Activated CD4-positive, alpha-beta T cell treated with anti-CD3 and anti-CD28 coated beads for 36 hours (primary cell): ENCODE measurements around the gene ADAMTS13. TPM values are rescaled to one million over a fixed set of nuclear protein-coding genes. Genes with fewer than 3 reads are reported as not detected.
"Not testable (repeated sequence)": the region's sequence is repeated elsewhere in the genome, so short reads cannot be mapped to it uniquely, and the experiment has no call there.

Experiments
- ATAC-seq: fragments of 200-7000 bp; cut with Tn5 transposase; one replicate; pipeline ENCODE4 v1.10.0; 2021; ENCODE audit warnings: mild to moderate bottlenecking, moderate library complexity
- CTCF ChIA-PET: fragments of 350-600 bp; sonication (Branson Sonifier 250); formaldehyde crosslinking; loops from one replicate; lab custom pipeline; 2021; ENCODE audit warnings: antibody characterized with exemption; lab: Charles Lee
- POLR2A ChIA-PET: fragments of 350-600 bp; sonication (Branson Sonifier 250); formaldehyde crosslinking; loops from one replicate; lab custom pipeline; 2021; ENCODE audit warnings: antibody characterized with exemption, inconsistent platforms; lab: Charles Lee
- DNase-seq: peaks from one replicate; pipeline ENCODE4 v3.0.0-alpha.2; 2020
- H3K27ac Mint-ChIP-seq: one replicate; pipeline ENCODE4 v1.8.0; 2021; ENCODE audit warnings: mixed read lengths
- H3K27me3 Mint-ChIP-seq: one replicate; pipeline ENCODE4 v1.8.0; 2021; ENCODE audit warnings: mixed read lengths
- H3K36me3 Mint-ChIP-seq: one replicate; pipeline ENCODE4 v1.8.0; 2021; ENCODE audit warnings: low read depth, mixed read lengths
- H3K4me1 Mint-ChIP-seq: one replicate; pipeline ENCODE4 v1.8.0; 2021; ENCODE audit warnings: mixed read lengths
- H3K4me3 Mint-ChIP-seq: one replicate; pipeline ENCODE4 v1.8.0; 2021; ENCODE audit warnings: mild to moderate bottlenecking, moderate library complexity, mixed read lengths
- H3K9me3 Mint-ChIP-seq: one replicate; pipeline ENCODE4 v1.8.0; 2021; ENCODE audit warnings: low read depth, mixed read lengths
- intact Hi-C, 2 experiments: fragments of 100-400 bp; cut with DNase I in 1 of 2; cut with micrococcal nuclease in 1 of 2; formaldehyde crosslinking; loops; one replicate each; pipeline versions ENCODE4 v1.14.2 to v1.15.1; 2022 to 2024; cut with DNase I, micrococcal nuclease
- total RNA-seq, 2 experiments: library from RNA; stranded (reverse); gene quantifications; one replicate each; pipeline ENCODE4 v1.2.3, GENCODE V29; 2021

The ADAMTS13 gene
- total RNA-seq, result 1 to 10 TPM; 1.7 to 2.5 TPM

- ATAC-seq (peak; percentile 57), DNase-seq (peak; percentile 79)
- Mint-ChIP-seq H3K9me3 (no peaks in the 10 kb centered on the region), H3K36me3 (peaks cover 4% of the 10 kb centered on the region), H3K4me3 (no peak within 1 kb of the TSS), H3K4me1 (peaks cover 26% of the 10 kb centered on the region), H3K27ac (peak within 1 kb of the TSS; percentile 55), H3K27me3 (peaks cover 14% of the 10 kb centered on the region)
- POLR2A ChIA-PET, result no interaction called here
- CTCF ChIA-PET, result interaction anchor here (0.5 to 1.3 kb wide), 2 partner anchors 8 to 67 kb away, joined by 3 read pairs; no protein-coding TSS in a partner anchor
- intact Hi-C loops, result no loop called here
Observed at GRCh38 chr9:133421615-133422542, at the start of gene ADAMTS13. TSS of gene ADAMTS13 (plus strand) at chr9:133422367. CDS start at chr9:133422444, 77 bp downstream.

- ChIA-PET POLR2A (interaction anchor here (0.6 to 9.9 kb wide), 4 partner anchors 12 to 1016 kb away, joined by 3 to 287 read pairs (median 6); partner anchors contain the start of genes GTF3C5, MED22, RPL7A and SURF1), CTCF (interaction anchor here (0.6 to 6.2 kb wide), 11 partner anchors 9 to 1051 kb away, joined by 3 to 44 read pairs (median 4); partner anchors contain the start of genes DDX31, REXO4, SURF1 and SURF2)
- H3K27me3 Mint-ChIP-seq, result no peaks in the 10 kb centered on the region
- peaks cover 48% of the 10 kb centered on the region for H3K4me1 Mint-ChIP-seq
- DNase-seq, result peak; percentile 54
- H3K9me3 Mint-ChIP-seq, result no peaks in the 10 kb centered on the region
- peak; percentile 24 for ATAC-seq
- H3K27ac Mint-ChIP-seq, result peak overlapping the region; percentile 99
- H3K4me3 Mint-ChIP-seq, result peak overlapping the region; percentile 100
- peaks cover 49% of the 10 kb centered on the region for H3K36me3 Mint-ChIP-seq
- intact Hi-C loops, result loop anchor here (5.0 to 10.0 kb wide), 5 partner anchors 232 to 1020 kb away; partner anchors contain the start of genes AK8 (in 1 of the 2), SETX (in 1 of the 2), SPACA9 (in 1 of the 2) and VAV2 (in 1 of the 2)
Observed at GRCh38 chr9:133374612-133375115, 47.5 kb upstream of the ADAMTS13 start.

- ATAC-seq (no peak), DNase-seq (peak; percentile 51)
- peak overlapping the region; percentile 99 for H3K27ac Mint-ChIP-seq
- ChIA-PET POLR2A (interaction anchor here (1.1 to 9.9 kb wide), 3 partner anchors 13 to 345 kb away, joined by 3 to 287 read pairs (median 8); partner anchors contain the start of genes GTF3C5, MED22, RPL7A and SURF1), CTCF (interaction anchor here (0.6 to 6.2 kb wide), 11 partner anchors 9 to 1052 kb away, joined by 3 to 44 read pairs (median 4); partner anchors contain the start of genes DDX31, REXO4, SURF1 and SURF2)
- intact Hi-C loops, result loop anchor here in 1 of 2 experiments (10.0 kb wide), 3 partner anchors 500 to 1020 kb away; partner anchors contain the start of genes AK8, SETX, SPACA9 and VAV2
- H3K36me3 Mint-ChIP-seq, result peaks cover 43% of the 10 kb centered on the region
- no peaks in the 10 kb centered on the region for H3K27me3 Mint-ChIP-seq
- peaks cover 42% of the 10 kb centered on the region for H3K4me1 Mint-ChIP-seq
- H3K4me3 Mint-ChIP-seq, result peak overlapping the region; percentile 100
- H3K9me3 Mint-ChIP-seq, result no peaks in the 10 kb centered on the region
Observed at GRCh38 chr9:133375116-133375723, 46.9 kb upstream of the ADAMTS13 start.

- no peaks in the 10 kb centered on the region for H3K9me3 Mint-ChIP-seq
- ATAC-seq, result peak; percentile 70
Observed at GRCh38 chr9:133375724-133376654, 46.2 kb upstream of the ADAMTS13 start, which contains the start of the genes STKLD1 and SURF4. TSS of gene STKLD1 (plus strand) at chr9:133376366. CDS start at chr9:133376474, 108 bp downstream. TSS of gene SURF4 (minus strand) at chr9:133376060. CDS start at chr9:133375969, 91 bp downstream.

GRCh38 chr9:133377280-133377679, 44.9 kb upstream of the ADAMTS13 start:
- H3K9me3 Mint-ChIP-seq, ATAC-seq, H3K27ac Mint-ChIP-seq, DNase-seq, H3K27me3 Mint-ChIP-seq: not testable (repeated sequence)
- intact Hi-C loops, result loop anchor here in 1 of 2 experiments (2.0 to 10.0 kb wide), 5 partner anchors 354 to 1022 kb away; partner anchors contain the start of genes AK8, BRD3, SETX and SPACA9
- ChIA-PET POLR2A (interaction anchor here (0.7 to 1.4 kb wide), 4 partner anchors 30 to 896 kb away, joined by 3 read pairs; partner anchors contain the start of gene MED22), CTCF (interaction anchor here (0.6 to 2.3 kb wide), 7 partner anchors 9 to 759 kb away, joined by 3 to 10 read pairs (median 4); partner anchors contain the start of genes SLC2A6 and WDR5)
- Mint-ChIP-seq H3K36me3 (peaks cover 24% of the 10 kb centered on the region), H3K4me3 (peak overlapping the region; percentile 30), H3K4me1 (peaks cover 22% of the 10 kb centered on the region)

More at GRCh38 chr9:133375724-133376654, 46.2 kb upstream of the ADAMTS13 start, which contains the start of the genes STKLD1 and SURF4:
- intact Hi-C loops, result loop anchor here (1.0 to 10.0 kb wide), 16 partner anchors 20 to 1021 kb away; partner anchors contain the start of genes REXO4 (in 2 of the 2), AK8 (in 1 of the 2), BRD3 (in 1 of the 2) and BRD3OS (in 1 of the 2)
- Mint-ChIP-seq H3K4me3 (peak within 1 kb of the TSS; percentile 100), H3K36me3 (peaks cover 36% of the 10 kb centered on the region), H3K27ac (peak within 1 kb of the TSS; percentile 99), H3K4me1 (peaks cover 35% of the 10 kb centered on the region), H3K27me3 (no peaks in the 10 kb centered on the region)
- ChIA-PET CTCF (interaction anchor here (1.1 to 2.3 kb wide), 5 partner anchors 27 to 46 kb away, joined by 4 to 10 read pairs (median 5); partner anchors contain the start of gene REXO4), POLR2A (interaction anchor here (0.8 to 9.9 kb wide), 3 partner anchors 24 to 39 kb away, joined by 3 to 287 read pairs (median 3); partner anchors contain the start of genes MED22, RPL7A, SURF1 and SURF2)
- peak; percentile 97 for DNase-seq

DNA sequence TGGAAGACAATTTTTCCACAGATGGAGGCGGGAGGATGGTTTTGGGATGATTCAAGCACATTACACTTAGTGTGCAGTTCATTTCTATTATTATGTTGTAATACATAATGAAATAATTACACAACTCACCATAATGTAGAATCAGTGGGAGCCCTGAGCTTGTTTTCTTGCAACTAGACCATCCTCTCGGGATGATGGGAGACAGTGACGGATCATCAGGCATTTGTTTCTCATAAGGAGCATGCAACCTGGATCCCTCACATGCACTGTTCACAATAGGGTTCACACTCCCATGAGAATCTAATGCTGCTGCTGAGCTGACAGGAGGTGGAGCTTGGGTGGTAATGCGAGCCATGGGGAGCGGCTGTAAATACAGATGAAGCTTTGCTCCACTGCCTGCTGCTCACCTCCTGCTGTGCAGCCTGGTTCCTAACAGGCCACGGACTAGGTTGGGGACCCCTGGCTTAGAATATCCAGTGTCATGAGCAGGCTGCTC, 44.4 kb upstream of the ADAMTS13 start:
- H3K4me3 Mint-ChIP-seq, result no peak overlapping the region
- no peak for ATAC-seq
- no peak overlapping the region for H3K27ac Mint-ChIP-seq
- CTCF ChIA-PET, result interaction anchor here (0.6 to 2.3 kb wide), 6 partner anchors 9 to 101 kb away, joined by 3 to 10 read pairs (median 5); partner anchors contain the start of gene SLC2A6
- no peaks in the 10 kb centered on the region for H3K27me3 Mint-ChIP-seq
- intact Hi-C loops, result loop anchor here in 1 of 2 experiments (2.0 to 10.0 kb wide), 5 partner anchors 355 to 1023 kb away; partner anchors contain the start of genes AK8, BRD3, SETX and SPACA9
- H3K36me3 Mint-ChIP-seq, result peaks cover 19% of the 10 kb centered on the region
- H3K9me3 Mint-ChIP-seq, result no peaks in the 10 kb centered on the region
- H3K4me1 Mint-ChIP-seq, result peaks cover 17% of the 10 kb centered on the region
- POLR2A ChIA-PET, result no interaction called here
- no peak for DNase-seq

GRCh38 chr9:133378408-133378962, 43.7 kb upstream of the ADAMTS13 start:
- intact Hi-C loops, result loop anchor here in 1 of 2 experiments (10.0 kb wide), 3 partner anchors 504 to 1024 kb away; partner anchors contain the start of genes AK8, SETX, SPACA9 and VAV2
- POLR2A ChIA-PET, result no interaction called here

GRCh38 chr9:133379153-133380086, 42.7 kb upstream of the ADAMTS13 start:
- ATAC-seq, result no peak
- Mint-ChIP-seq H3K27me3 (no peaks in the 10 kb centered on the region), H3K27ac (no peak overlapping the region), H3K4me3 (no peak overlapping the region), H3K36me3 (peaks cover 7% of the 10 kb centered on the region), H3K4me1 (peaks cover 5% of the 10 kb centered on the region), H3K9me3 (no peaks in the 10 kb centered on the region)
- intact Hi-C loops, result loop anchor here in 1 of 2 experiments (10.0 kb wide), 3 partner anchors 505 to 1025 kb away; partner anchors contain the start of genes AK8, SETX, SPACA9 and VAV2
- DNase-seq, result no peak
- ChIA-PET CTCF (interaction anchor here (0.6 kb wide), 1 partner anchor 110 kb away, joined by 4 read pairs; no protein-coding TSS in a partner anchor), POLR2A (no interaction called here)

More at GRCh38 chr9:133378408-133378962, 43.7 kb upstream of the ADAMTS13 start:
- H3K27ac Mint-ChIP-seq, result no peak overlapping the region
- peaks cover 10% of the 10 kb centered on the region for H3K4me1 Mint-ChIP-seq
- H3K9me3 Mint-ChIP-seq, result no peaks in the 10 kb centered on the region
- no peak overlapping the region for H3K4me3 Mint-ChIP-seq
- CTCF ChIA-PET, result interaction anchor here (2.3 kb wide), 1 partner anchor 39 kb away, joined by 10 read pairs; no protein-coding TSS in a partner anchor
- ATAC-seq (no peak), DNase-seq (no peak)
- no peaks in the 10 kb centered on the region for H3K27me3 Mint-ChIP-seq
- peaks cover 13% of the 10 kb centered on the region for H3K36me3 Mint-ChIP-seq
